ENCODE data around the gene SOX6. TPM values are rescaled to one million over a fixed set of nuclear protein-coding genes. Genes with fewer than 3 reads are reported as not detected.

The SOX6 gene
- total and polyA plus RNA-seq, 2 donors (not counting 3 experiments of a cell fraction or from before 2014, with no cell fraction given): 0.14 to 3.7 TPM

- Histone ChIP-seq H3K4me1 (ENCODE audit: control insufficient read depth, extremely low read depth, insufficient read depth, low read length) (no peaks in the 10 kb centered on the region), H3K4me3 (replicated peaks in 1 of 3; ENCODE audit: insufficient read depth in 1 of 3, low read depth in 1 of 3, low read length in 3 of 3) (no peak overlapping the region), H4K20me1 (replicated peaks; ENCODE audit: control insufficient read depth, extremely low read depth, insufficient read depth, low read length) (no peaks in the 10 kb centered on the region), H3K27me3 (ENCODE audit: control insufficient read depth in 2 of 2, insufficient read depth in 2 of 2, low read length in 2 of 2) (no peaks in the 10 kb centered on the region), H2AFZ (ENCODE audit: low read depth, low read length) (no peak overlapping the region), H3K36me3 (ENCODE audit: control insufficient read depth in 2 of 2, extremely low read depth in 1 of 2, insufficient read depth in 2 of 2, low read length in 2 of 2) (no peaks in the 10 kb centered on the region), H3K79me2 (ENCODE audit: control insufficient read depth, insufficient read depth, low read length) (no peaks in the 10 kb centered on the region), H3K27ac (ENCODE audit: insufficient read depth, low read depth, low read length) (no peak overlapping the region), H3K9me1 (replicated peaks; ENCODE audit: control insufficient read depth, extremely low read depth, insufficient read depth, low read length) (no peaks in the 10 kb centered on the region), H3K9ac (replicated peaks; ENCODE audit: extremely low read depth, insufficient read depth, low read length) (no peak overlapping the region), H3K9me3 (replicated peaks; ENCODE audit: control insufficient read depth, insufficient read depth, low read length) (no peaks in the 10 kb centered on the region), H3K4me2 (ENCODE audit: insufficient read depth, low read length) (no peak overlapping the region)
- no TSS peak for BruUV-seq (replicated peaks)
- TF ChIP-seq POLR2A (IDR thresholded peaks at IDR 0.05; ENCODE audit: low read depth, low read length): no peak
- no peak for TF ChIP-seq MAX (IDR thresholded peaks at IDR 0.05; ENCODE audit: insufficient read depth, insufficient read length)
- no peak for TF ChIP-seq GATA2 (IDR thresholded peaks at IDR 0.05; ENCODE audit: insufficient read depth, insufficient read length, low read depth, low read length)
- no peak for TF ChIP-seq MYC (IDR thresholded peaks at IDR 0.05; ENCODE audit: low read depth, low read length)
- TF ChIP-seq EZH2 (IDR thresholded peaks at IDR 0.05; ENCODE audit: borderline replicate concordance, low read depth, low read length, severe bottlenecking): no peak
- TF ChIP-seq JUN (IDR thresholded peaks at IDR 0.05; ENCODE audit: borderline replicate concordance, insufficient read depth, insufficient read length, low read depth): no peak
- no peak for TF ChIP-seq CTCF (IDR thresholded peaks at IDR 0.05; ENCODE audit: extremely low read depth in 1 of 2, insufficient read depth in 1 of 2, low read depth in 1 of 2, low read length in 2 of 2)
- TF ChIP-seq FOS (IDR thresholded peaks at IDR 0.05; ENCODE audit: borderline replicate concordance, insufficient read depth, low read length): no peak
- TF ChIP-seq POLR2AphosphoS5 (IDR thresholded peaks at IDR 0.05; ENCODE audit: insufficient read depth, low read depth, low read length): no peak
- CTCF ChIA-PET: interaction anchor here (1.5 kb wide), 1 partner anchor 12 kb away, joined by 4 read pairs; no protein-coding TSS in a partner anchor
- DNase-seq (ENCODE audit: low read depth, low spot score) (no peak), FAIRE-seq (no peak)
- dilution Hi-C loops (cut with MboI; ENCODE audit: extremely low pct_ligation_motif_present, low sequenced_read_pairs) (no loop called here), intact Hi-C loops (cut with micrococcal nuclease) (no loop called here)
- POLR2A ChIA-PET: no interaction called here
Measured at GRCh38 chr11:16311831-16312230, 44.5 kb downstream of the SOX6 start.
